MM.1S (cell line): ENCODE results near the gene HLA-DMA.
A peak's percentile ranks its signal among the peaks of the same experiment; 100 is the strongest.
"Not testable (repeated sequence)": the region's sequence is repeated elsewhere in the genome, so short reads cannot be mapped to it uniquely, and the experiment has no call there.

ENCODE experiments used
- DNase-seq: peaks from one replicate; pipeline ENCODE4 v3.0.0-alpha.2; 2015
- H2AFZ ChIP-seq: fragments of 300-600 bp; sonication (generic); 2 replicates; pipeline ENCODE4 v1.6.0; 2016; ENCODE audit warnings: antibody characterized with exemption, low read length
- H3F3A ChIP-seq: fragments of 300-600 bp; sonication (generic); 2 replicates; pipeline ENCODE4 v1.6.1; 2016; ENCODE audit warnings: mild to moderate bottlenecking, antibody characterized with exemption, low read length, moderate library complexity, mixed read lengths; ENCODE audit not compliant: insufficient read depth
- H3K27ac ChIP-seq: fragments of 300-600 bp; sonication (generic); 2 replicates; pipeline ENCODE4 v1.5.1; 2016; ENCODE audit warnings: mild to moderate bottlenecking, low read length
- H3K27me3 ChIP-seq: fragments of 300-600 bp; sonication (generic); replicated peaks from 2 replicates; pipeline ENCODE4 v1.6.0; 2016; ENCODE audit warnings: low read length; ENCODE audit not compliant: insufficient read depth
- H3K36me3 ChIP-seq: fragments of 300-600 bp; sonication (generic); replicated peaks from 2 replicates; pipeline ENCODE4 v1.6.1; 2016; ENCODE audit warnings: mild to moderate bottlenecking, low read length, mixed read lengths; ENCODE audit not compliant: insufficient read depth
- H3K4me1 ChIP-seq: fragments of 300-600 bp; sonication (generic); 2 replicates; pipeline ENCODE4 v1.6.1; 2016; ENCODE audit warnings: low read length, mixed read lengths
- H3K4me2 ChIP-seq: fragments of 300-600 bp; sonication (generic); 2 replicates; pipeline ENCODE4 v1.6.0; 2016; ENCODE audit warnings: low read depth, low read length
- H3K4me3 ChIP-seq: fragments of 300-600 bp; sonication (generic); 2 replicates; pipeline ENCODE4 v1.5.1; 2016; ENCODE audit warnings: low read length, mixed read lengths
- H3K79me2 ChIP-seq: fragments of 300-600 bp; sonication (generic); 2 replicates; pipeline ENCODE4 v1.6.1; 2016; ENCODE audit warnings: mixed run types, low read length, mixed read lengths
- H3K9ac ChIP-seq: fragments of 300-600 bp; sonication (generic); 2 replicates; pipeline ENCODE4 v1.6.1; 2016; ENCODE audit warnings: low read length, mixed read lengths
- H3K9me2 ChIP-seq: fragments of 300-600 bp; sonication (generic); replicated peaks from 2 replicates; pipeline ENCODE4 v1.6.1; 2016; ENCODE audit warnings: mild to moderate bottlenecking, low read length, mixed read lengths; ENCODE audit not compliant: insufficient read depth
- H3K9me3 ChIP-seq: fragments of 300-600 bp; sonication (generic); replicated peaks from 2 replicates; pipeline ENCODE4 v1.6.1; 2016; ENCODE audit warnings: mild to moderate bottlenecking, low read length, mixed read lengths; ENCODE audit not compliant: insufficient read depth
- H4K20me1 ChIP-seq: fragments of 300-600 bp; sonication (generic); 2 replicates; pipeline ENCODE4 v1.6.1; 2016; ENCODE audit warnings: mild to moderate bottlenecking, low read length, moderate library complexity, mixed read lengths; ENCODE audit not compliant: insufficient read depth
- EZH2 ChIP-seq: fragments of 300-600 bp; sonication (generic); optimal IDR thresholded peaks from 2 replicates; pipeline ENCODE3; 2017; ENCODE audit warnings: low read depth, mild to moderate bottlenecking, antibody characterized with exemption, low read length, mixed read lengths
- EZH2phosphoT487 ChIP-seq: fragments of 300-600 bp; sonication (generic); IDR thresholded peaks from 2 replicates; pipeline ENCODE4 v1.6.1; 2018; ENCODE audit warnings: antibody characterized with exemption, low read length
- TF ChIP-seq, protein P1 (sequence below): fragments of 300-600 bp; sonication (generic); IDR thresholded peaks from 2 replicates; pipeline ENCODE4 v1.5.1; 2016; ENCODE audit warnings: antibody characterized with exemption, low read length, mixed read lengths

The HLA-DMA gene

DNA sequence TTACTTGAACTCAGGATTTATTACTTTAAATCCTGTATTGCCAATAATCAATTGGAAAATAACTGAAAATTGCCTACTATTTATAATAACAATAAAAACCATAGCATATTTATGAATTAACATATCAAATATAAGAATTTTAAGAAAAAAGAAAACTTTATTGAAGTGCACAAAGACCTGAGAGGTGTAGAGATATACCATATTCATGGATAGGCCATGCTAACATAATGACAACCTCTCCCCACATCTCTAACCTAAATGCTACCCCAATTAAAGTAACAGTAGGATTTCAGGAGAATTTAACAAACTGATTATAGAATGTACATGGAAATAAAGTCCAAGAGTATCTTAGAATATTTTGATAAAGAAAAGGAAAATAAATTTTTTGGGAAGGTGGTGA is 6.9 kb downstream of the HLA-DMA start:
- no peak overlapping the region for H3K9ac ChIP-seq
- H4K20me1 ChIP-seq: no peaks in the 10 kb centered on the region
- DNase-seq: no peak
- no peak overlapping the region for H3K4me2 ChIP-seq
- H3K4me1 ChIP-seq: peaks cover 30% of the 10 kb centered on the region
- peaks cover 26% of the 10 kb centered on the region for H3F3A ChIP-seq
- no peak overlapping the region for H3K4me3 ChIP-seq
- TF ChIP-seq, protein P1, sequence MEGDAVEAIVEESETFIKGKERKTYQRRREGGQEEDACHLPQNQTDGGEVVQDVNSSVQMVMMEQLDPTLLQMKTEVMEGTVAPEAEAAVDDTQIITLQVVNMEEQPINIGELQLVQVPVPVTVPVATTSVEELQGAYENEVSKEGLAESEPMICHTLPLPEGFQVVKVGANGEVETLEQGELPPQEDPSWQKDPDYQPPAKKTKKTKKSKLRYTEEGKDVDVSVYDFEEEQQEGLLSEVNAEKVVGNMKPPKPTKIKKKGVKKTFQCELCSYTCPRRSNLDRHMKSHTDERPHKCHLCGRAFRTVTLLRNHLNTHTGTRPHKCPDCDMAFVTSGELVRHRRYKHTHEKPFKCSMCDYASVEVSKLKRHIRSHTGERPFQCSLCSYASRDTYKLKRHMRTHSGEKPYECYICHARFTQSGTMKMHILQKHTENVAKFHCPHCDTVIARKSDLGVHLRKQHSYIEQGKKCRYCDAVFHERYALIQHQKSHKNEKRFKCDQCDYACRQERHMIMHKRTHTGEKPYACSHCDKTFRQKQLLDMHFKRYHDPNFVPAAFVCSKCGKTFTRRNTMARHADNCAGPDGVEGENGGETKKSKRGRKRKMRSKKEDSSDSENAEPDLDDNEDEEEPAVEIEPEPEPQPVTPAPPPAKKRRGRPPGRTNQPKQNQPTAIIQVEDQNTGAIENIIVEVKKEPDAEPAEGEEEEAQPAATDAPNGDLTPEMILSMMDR: no peak
- TF ChIP-seq EZH2: no peak
- no peak for TF ChIP-seq EZH2phosphoT487
- no peak overlapping the region for H3K27ac ChIP-seq
- no peaks in the 10 kb centered on the region for H3K36me3 ChIP-seq
- H3K79me2 ChIP-seq: no peaks in the 10 kb centered on the region
- H3K27me3 ChIP-seq: 0 out of 2 replicates have a peak, but pooled peaks cover 2% of the 10 kb centered on the region
- H2AFZ ChIP-seq: no peak overlapping the region
- H3K9me3 ChIP-seq: no peaks in the 10 kb centered on the region
- H3K9me2 ChIP-seq: no peaks in the 10 kb centered on the region

DNA sequence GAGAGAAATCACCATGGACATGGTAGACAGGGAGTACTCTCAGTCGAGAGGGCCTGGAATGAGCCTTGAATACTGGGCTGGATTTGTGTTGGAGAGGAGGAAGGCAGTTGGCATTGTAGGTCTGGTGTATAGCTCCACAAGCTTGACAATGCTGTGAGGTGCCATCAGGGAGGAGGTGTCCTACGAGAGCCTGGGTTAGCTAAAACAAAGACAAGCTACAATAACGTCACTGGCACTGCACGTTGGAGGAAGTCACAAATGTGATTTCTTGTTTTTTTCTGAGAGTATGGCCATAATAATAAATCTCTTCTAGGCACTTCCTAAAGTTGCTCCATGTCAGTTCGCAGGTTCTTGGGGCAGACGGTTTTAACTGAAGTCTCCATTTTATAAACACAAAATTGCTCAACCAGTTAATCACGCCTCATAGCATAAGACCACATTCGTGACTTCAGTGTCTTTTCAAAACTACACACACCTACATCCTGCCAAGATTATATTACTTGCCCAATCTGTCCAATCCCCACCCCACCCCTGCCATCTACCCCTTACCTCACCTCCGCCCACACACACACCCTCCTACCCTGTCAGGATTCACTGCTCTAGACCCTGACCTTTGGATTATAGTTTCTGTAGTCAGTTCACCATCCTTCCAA is 7.7 kb downstream of the HLA-DMA start:
- Histone ChIP-seq H3K9me3 (no peaks in the 10 kb centered on the region), H3K4me2 (peak overlapping the region; percentile 92; the same call in 1 of the 2 replicates), H3K27me3 (0 out of 2 replicates have a peak, but pooled peaks cover 2% of the 10 kb centered on the region), H3K4me3 (no peak overlapping the region), H3K27ac (peak overlapping the region; percentile 65; the same call in 1 of the 2 replicates), H3K9me2 (no peaks in the 10 kb centered on the region), H3K9ac (no peak overlapping the region), H2AFZ (no peak overlapping the region), H4K20me1 (no peaks in the 10 kb centered on the region), H3F3A (peaks cover 26% of the 10 kb centered on the region), H3K79me2 (no peaks in the 10 kb centered on the region), H3K4me1 (peaks cover 37% of the 10 kb centered on the region), H3K36me3 (no peaks in the 10 kb centered on the region)
- no peak for TF ChIP-seq EZH2
- no peak for TF ChIP-seq EZH2phosphoT487
- TF ChIP-seq, protein P1: no peak
- no peak for DNase-seq

DNA sequence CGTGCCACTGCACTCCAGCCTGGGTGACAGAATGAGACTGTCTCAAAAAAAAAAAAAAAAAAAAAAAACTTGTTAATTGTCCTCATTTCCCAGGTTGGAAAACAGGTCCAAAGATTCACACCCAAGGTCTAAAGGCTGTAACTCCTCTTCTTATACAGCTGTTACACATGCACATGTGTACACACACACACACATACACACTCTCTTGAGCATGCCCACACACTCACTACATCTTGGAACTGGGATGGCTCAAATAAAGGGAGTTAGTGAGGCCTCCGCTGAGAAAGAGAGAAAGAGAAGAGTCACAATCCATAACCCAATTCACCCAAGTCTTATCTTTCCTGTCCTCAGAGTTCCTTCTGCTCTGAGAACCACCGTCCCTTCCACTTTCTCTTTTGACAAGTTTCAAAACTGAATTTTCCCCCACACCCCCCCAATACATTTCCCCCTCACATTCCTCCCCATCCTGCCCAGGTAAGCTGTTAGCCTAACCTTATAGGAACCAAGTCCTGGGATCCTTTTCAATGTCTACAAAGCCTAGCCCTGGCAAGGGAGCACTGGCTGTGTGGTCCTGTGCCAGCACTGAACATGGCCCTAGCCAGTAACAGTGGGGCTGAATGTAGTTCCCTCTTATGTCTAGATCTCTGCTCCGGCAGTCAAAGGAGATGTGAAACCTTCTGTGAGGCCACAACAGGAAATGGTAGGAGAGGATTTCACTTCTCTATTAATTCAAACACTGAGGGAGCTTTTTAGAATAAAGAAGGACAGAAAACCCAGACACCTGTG is 8.8 kb downstream of the HLA-DMA start:
- Histone ChIP-seq H3K4me1 (peaks cover 37% of the 10 kb centered on the region), H3K27ac (peak overlapping the region; percentile 65), H3K9me2 (no peaks in the 10 kb centered on the region), H3K4me2 (peak overlapping the region; percentile 92), H3K36me3 (no peaks in the 10 kb centered on the region), H3K79me2 (no peaks in the 10 kb centered on the region), H4K20me1 (no peaks in the 10 kb centered on the region), H3K4me3 (peak overlapping the region; percentile 54), H3K27me3 (0 out of 2 replicates have a peak, but pooled peaks cover 2% of the 10 kb centered on the region), H3K9me3 (no peaks in the 10 kb centered on the region), H2AFZ (no peak overlapping the region), H3K9ac (peak overlapping the region; percentile 24; the same call in 1 of the 2 replicates), H3F3A (peaks cover 26% of the 10 kb centered on the region)
- DNase-seq: peak; percentile 80
- no peak for TF ChIP-seq EZH2
- TF ChIP-seq EZH2phosphoT487: no peak
- TF ChIP-seq, protein P1: no peak

DNA sequence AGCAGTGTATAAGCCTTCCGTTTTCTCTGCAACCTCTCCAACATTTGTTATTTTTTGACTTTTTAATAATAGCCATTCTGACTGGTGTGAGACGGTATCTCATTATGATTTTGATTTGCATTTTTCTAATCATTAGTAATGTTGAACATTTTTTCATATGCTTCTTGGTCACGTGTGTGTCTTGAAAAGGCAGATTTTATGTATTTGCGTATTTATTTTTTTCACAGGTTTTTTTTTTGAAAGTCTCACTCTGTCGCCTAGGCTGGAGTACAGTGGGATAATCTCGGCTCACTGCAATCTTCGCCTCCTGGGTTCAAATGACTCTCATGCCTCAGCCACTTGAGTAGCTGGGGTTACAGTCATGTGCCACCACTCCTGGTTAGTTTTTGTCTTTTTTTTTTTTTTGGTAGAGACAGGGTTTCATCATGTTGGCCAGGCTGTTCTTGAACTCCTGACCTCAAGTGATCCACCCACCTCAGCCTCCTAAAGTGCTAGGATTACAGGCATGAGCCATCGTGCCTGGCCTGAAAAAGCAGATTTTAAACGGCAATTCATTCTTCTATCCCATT is 10.3 kb downstream of the HLA-DMA start:
- not testable (repeated sequence) for H3K36me3 ChIP-seq, H3K27me3 ChIP-seq, H3K79me2 ChIP-seq, H3K9me2 ChIP-seq, H3K27ac ChIP-seq, H2AFZ ChIP-seq, H3K4me3 ChIP-seq, H3K4me2 ChIP-seq, DNase-seq, H4K20me1 ChIP-seq, H3K9me3 ChIP-seq, H3K9ac ChIP-seq
- peaks cover 26% of the 10 kb centered on the region for H3F3A ChIP-seq
- H3K4me1 ChIP-seq: peaks cover 36% of the 10 kb centered on the region
